Measurements from ENCODE around the gene SURF1. TPM values are rescaled to one million over a fixed set of nuclear protein-coding genes. Genes with fewer than 3 reads are reported as not detected.

SURF1 gene
- total and polyA plus RNA-seq, 9 of the 15 experiments (the other 6 are each of a cell fraction or from before 2014, with no cell fraction given): 16.1 to 31.3 (median 20.9) TPM

DNA sequence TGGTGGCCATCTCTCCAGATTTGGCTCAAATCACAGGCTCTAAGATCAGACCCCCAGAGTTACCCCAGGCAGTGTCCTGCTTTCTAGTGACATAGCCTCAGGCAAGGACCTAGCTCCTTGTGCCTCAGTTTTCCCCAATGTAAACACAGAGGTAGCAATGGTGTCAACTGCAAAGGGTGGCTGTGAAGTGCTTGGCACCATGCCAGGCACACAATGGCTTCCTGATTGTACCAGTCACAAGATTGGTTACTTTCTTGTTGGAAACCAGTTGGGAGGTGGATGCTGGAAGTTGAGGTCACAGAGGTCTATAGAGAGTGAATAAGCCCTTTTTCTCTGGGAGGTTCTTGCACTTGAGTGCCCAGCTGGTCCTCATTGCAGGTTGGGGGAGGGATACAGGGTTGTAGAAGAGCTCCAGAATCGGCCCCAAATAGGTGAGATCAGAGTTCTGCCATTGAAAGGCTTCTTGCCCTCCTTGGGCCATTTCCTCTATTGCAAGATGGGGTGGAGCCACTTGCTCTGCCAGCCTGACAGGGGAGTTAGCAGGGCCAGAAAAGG is 22.2 kb upstream of the SURF1 start:
- Histone ChIP-seq H2AFZ (ENCODE audit: low read depth, low read length) (no peak overlapping the region), H3K79me2 (ENCODE audit: control insufficient read depth, insufficient read depth, low read length) (peaks cover 32% of the 10 kb centered on the region), H3K36me3 (ENCODE audit: control insufficient read depth, insufficient read depth, low read length) (peaks cover 6% of the 10 kb centered on the region; the same call in 1 of the 3 replicates), H4K20me1 (replicated peaks; ENCODE audit: control insufficient read depth, insufficient read depth, low read length) (peaks cover 6% of the 10 kb centered on the region; the same call in 1 of the 2 replicates), H3K4me1 (replicated peaks in 1 of 2; ENCODE audit: control insufficient read depth in 2 of 2, insufficient read depth in 2 of 2, low read length in 2 of 2) (peaks cover 18 to 29% of the 10 kb centered on the region in 2 experiments; a peak in 4 of 5 replicates), H3K4me3 (no peak overlapping the region), H3K27me3 (ENCODE audit: control insufficient read depth in 2 of 2, insufficient read depth in 2 of 2, low read length in 2 of 2) (no peaks in the 10 kb centered on the region; a peak in 1 of 5 replicates), H3K9me1 (ENCODE audit: control insufficient read depth, insufficient read depth, low read length) (no peaks in the 10 kb centered on the region), H3K9me3 (replicated peaks; ENCODE audit: control insufficient read depth, insufficient read depth, low read depth, low read length) (peaks cover 5% of the 10 kb centered on the region), H3K4me2 (ENCODE audit: insufficient read depth, low read length) (no peak overlapping the region), H3K27ac (ENCODE audit: extremely low read depth, low read depth, low read length) (no peak overlapping the region), H3K9ac (ENCODE audit: insufficient read depth in 1 of 2, low read depth in 2 of 2, low read length in 2 of 2) (peak overlapping the region in 1 of 2 experiments; percentile 19; a peak in 1 of 4 replicates)
- in situ Hi-C loops (cut with MboI): no loop called here
- BruUV-seq (replicated peaks): no TSS peak
- DNase-seq (ENCODE audit: extremely low read depth in 1 of 4, low spot score in 3 of 4): no peak
- WGBS (ENCODE audit: insufficient coverage, low coverage, missing lambda C conversion rate): 27% methylated on average over 1 of the region's 1 CpG
- FAIRE-seq: no peak
- ChIA-PET CTCF (ENCODE audit: low intra/inter-chr PET ratio) (no interaction called here), POLR2A (interaction anchor here (0.6 to 8.3 kb wide), 8 partner anchors 8 to 73 kb away, joined by 3 to 81 read pairs (median 6); partner anchors contain the start of genes MED22 and RPL7A)
- intact Hi-C loops (cut with micrococcal nuclease): no loop called here
- no peak for ATAC-seq
- TF ChIP-seq NFIX (CRISPR knock-in tag; IDR thresholded peaks at IDR 0.05; ENCODE audit: low read depth): peak; percentile 91
- no peak for TF ChIP-seq MIER1 (IDR thresholded peaks at IDR 0.05; ENCODE audit: low read depth)
- TF ChIP-seq ZNF24 (IDR thresholded peaks at IDR 0.05): no peak
- no peak for TF ChIP-seq HCFC1 (IDR thresholded peaks at IDR 0.05; ENCODE audit: low read depth, low read length)
- TF ChIP-seq NFIC (IDR thresholded peaks at IDR 0.05): peak; percentile 97
- no peak for TF ChIP-seq LCOR (CRISPR knock-in tag; IDR thresholded peaks at IDR 0.05)
- TF ChIP-seq, protein P1, sequence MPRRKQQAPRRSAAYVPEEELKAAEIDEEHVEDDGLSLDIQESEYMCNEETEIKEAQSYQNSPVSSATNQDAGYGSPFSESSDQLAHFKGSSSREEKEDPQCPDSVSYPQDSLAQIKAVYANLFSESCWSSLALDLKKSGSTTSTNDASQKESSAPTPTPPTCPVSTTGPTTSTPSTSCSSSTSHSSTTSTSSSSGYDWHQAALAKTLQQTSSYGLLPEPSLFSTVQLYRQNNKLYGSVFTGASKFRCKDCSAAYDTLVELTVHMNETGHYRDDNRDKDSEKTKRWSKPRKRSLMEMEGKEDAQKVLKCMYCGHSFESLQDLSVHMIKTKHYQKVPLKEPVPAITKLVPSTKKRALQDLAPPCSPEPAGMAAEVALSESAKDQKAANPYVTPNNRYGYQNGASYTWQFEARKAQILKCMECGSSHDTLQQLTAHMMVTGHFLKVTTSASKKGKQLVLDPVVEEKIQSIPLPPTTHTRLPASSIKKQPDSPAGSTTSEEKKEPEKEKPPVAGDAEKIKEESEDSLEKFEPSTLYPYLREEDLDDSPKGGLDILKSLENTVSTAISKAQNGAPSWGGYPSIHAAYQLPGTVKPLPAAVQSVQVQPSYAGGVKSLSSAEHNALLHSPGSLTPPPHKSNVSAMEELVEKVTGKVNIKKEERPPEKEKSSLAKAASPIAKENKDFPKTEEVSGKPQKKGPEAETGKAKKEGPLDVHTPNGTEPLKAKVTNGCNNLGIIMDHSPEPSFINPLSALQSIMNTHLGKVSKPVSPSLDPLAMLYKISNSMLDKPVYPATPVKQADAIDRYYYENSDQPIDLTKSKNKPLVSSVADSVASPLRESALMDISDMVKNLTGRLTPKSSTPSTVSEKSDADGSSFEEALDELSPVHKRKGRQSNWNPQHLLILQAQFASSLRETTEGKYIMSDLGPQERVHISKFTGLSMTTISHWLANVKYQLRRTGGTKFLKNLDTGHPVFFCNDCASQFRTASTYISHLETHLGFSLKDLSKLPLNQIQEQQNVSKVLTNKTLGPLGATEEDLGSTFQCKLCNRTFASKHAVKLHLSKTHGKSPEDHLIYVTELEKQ (CRISPR knock-in tag; IDR thresholded peaks at IDR 0.05): no peak
- TF ChIP-seq EHMT2 (IDR thresholded peaks at IDR 0.05): no peak
- no peak for TF ChIP-seq TAF1 (IDR thresholded peaks at IDR 0.05; ENCODE audit: control insufficient read depth, extremely low read depth, insufficient read depth, low read length, severe bottlenecking)
